GM21723 (cell line): ENCODE measurements around the gene TRIM29.

Source experiments
- ATAC-seq: cut with Tn5 transposase; IDR thresholded peaks from one replicate; pipeline ENCODE4 v1.9.1; 2021; ENCODE audit warnings: mild to moderate bottlenecking, moderate library complexity; ENCODE audit not compliant: unreplicated experiment

Gene TRIM29

GRCh38 chr11:120139316-120140069 is 1.6 kb upstream of the TRIM29 start:
- ATAC-seq = no peak

- ATAC-seq = no peak
Observed at GRCh38 chr11:120137187-120137610, 714 bp downstream of the TRIM29 start.

- ATAC-seq = no peak
Observed at GRCh38 chr11:120136356-120136755, 1.6 kb downstream of the TRIM29 start.

- ATAC-seq = no peak
Observed at GRCh38 chr11:120135838-120136237, 2.1 kb downstream of the TRIM29 start.

GRCh38 chr11:120134931-120135228 is 3.0 kb downstream of the TRIM29 start:
- ATAC-seq = no peak

DNA sequence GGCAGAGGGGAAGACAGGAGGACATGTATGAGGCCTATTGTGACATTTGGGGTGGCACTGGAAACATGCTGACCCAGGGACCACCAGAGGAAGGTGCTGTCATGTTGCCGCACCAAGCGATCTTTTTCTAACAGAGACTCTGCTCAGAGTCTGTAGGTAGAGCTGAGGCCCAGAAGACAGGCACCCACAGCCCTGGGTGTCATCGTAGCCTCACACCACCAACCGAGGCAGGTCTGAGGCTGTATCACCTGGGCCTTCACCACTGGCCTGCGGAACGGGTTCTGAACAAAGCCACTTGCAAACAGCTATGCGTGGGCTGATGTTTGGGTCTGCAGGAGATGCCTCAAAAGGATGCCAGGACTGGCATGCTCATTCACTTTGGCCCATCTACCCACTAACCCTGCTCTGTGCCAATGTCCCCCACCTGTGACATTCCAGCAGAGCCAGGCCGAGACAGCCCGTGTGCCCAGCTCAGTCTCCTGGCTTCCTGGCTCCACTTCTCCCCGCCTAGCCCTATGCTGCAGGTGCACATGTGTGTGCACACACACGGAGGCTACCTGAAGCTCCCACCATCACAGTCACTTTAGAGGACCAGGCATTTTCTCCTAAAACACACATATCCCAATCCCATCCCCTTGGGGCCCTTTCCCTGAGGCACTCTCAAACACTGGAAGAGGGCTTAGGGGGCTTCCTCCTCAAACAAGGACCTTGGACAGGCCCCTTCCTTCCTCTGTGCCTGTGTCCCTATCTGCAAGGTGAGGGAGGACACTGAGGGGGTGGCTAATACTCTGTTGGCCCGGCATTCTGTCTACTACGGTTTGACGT is 3.6 kb downstream of the TRIM29 start:
- no peak for ATAC-seq

- no peak for ATAC-seq
Observed at GRCh38 chr11:120133216-120134105, 4.5 kb downstream of the TRIM29 start.

DNA sequence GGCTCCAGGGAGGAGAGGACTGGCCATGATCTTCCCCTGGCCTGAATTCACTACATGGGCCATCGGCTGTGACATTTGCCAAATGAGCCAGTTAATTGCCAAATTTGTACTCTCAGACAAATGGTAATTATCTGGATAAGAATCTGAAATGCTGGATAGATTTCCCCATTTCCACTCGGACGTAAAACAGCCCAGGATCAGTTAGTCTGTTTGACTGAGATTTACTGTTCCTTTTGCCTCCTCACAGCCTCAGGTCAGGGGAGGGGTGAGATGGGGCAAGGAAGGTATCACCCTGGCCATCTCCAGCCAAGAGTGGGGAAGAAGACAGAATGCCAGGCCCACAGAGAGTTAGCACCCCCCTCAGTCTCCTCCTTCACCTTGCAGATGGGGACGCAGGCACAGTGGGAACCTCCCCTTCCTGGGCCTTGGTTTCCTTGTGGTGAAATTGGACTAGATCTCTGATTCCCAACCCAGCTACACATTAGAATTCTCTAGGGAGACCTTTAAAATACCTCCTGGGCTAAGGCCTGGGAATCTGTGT is 5.2 kb downstream of the TRIM29 start:
- no peak for ATAC-seq

DNA sequence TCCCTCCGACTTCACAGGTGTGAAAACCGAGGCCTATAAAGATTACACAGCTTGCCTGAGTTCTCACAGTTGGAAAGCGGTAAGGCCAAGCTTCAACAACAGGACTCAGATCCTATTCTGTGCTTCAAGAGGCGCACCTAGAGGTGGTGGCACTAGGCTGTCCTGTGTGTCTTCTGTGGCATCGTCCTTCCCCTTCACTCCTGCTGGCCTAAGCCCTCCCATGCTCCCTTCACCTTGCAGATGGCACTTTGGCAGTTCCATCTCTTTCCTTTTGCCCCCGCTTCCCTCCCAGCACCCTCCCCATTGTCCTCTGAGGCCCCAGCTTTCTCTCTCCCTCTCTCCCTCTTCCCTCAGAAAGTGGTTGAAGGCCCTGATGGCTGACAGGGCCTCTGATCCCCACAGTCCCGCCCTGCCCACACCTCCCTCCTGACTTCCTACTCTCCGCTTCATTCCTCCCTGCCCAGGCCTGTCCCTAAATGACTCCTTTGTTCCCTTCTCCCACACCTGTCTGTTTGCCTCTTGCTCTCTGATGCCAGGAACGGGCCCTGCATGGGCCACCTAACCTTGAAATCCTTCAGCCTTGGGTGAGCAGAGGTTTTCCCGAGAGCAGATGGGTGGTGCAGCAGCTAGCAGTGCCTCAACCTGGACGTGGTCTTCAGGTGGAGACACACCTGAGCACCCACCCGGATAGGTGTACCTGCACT is 5.8 kb downstream of the TRIM29 start:
- no peak for ATAC-seq

DNA sequence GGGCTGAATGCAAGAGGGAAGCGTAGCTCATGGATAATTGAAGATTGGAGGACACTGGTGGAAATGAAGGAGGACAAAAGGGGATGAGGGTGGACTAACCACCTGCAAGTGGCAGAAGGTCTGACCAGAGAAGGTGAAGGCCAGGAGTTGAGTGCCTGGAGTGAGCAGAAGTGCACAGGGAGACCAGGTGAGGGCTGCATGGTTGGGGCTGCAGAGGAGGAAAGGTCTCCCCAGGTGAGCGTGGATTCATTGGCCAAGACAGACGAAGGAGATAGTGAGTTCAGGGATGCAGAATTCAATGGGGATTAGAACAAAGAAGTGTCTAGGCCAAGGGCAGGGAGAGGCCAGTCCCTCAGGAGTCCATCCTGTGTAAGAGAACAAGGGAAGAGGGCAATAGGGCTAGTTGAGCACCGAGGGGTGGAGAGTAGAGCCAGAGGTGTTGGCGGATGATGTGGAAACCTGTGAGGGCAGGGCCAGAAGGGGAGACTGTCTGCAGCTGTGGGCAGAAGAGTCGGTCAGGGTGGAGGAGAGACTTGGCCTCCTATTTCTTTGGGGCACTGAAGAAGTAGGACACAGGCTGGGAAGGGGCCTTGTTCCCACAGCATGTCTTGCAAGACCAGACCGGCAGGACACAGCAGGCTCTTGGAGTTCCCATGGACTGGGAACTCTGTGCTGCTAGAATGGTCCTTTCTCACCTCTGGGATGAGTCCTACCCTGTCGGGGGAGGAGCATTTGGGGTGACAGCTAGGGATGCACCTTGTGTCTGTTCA is 6.7 kb downstream of the TRIM29 start:
- ATAC-seq = no peak

GRCh38 chr11:120130176-120130980 is 7.5 kb downstream of the TRIM29 start:
- no peak for ATAC-seq

DNA sequence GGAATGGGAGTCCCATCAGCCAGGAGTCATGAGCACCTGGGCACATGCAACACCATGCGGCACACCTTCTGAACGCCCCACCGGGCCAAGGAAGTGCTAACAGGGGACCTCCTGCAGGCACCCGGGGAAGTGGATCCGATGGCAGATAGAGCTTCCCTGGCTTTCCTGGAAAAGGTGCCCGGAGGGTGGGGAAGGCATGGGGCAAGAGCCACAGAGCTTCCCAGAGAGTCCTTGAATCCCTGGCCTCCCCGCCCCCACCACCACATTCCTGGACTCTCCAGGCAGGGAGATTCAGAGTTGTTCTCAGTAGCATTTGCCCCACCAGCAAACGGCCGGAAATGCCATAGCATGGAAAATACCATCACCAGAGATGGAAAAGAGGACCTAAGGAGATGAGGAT is 8.3 kb downstream of the TRIM29 start:
- ATAC-seq = no peak

DNA sequence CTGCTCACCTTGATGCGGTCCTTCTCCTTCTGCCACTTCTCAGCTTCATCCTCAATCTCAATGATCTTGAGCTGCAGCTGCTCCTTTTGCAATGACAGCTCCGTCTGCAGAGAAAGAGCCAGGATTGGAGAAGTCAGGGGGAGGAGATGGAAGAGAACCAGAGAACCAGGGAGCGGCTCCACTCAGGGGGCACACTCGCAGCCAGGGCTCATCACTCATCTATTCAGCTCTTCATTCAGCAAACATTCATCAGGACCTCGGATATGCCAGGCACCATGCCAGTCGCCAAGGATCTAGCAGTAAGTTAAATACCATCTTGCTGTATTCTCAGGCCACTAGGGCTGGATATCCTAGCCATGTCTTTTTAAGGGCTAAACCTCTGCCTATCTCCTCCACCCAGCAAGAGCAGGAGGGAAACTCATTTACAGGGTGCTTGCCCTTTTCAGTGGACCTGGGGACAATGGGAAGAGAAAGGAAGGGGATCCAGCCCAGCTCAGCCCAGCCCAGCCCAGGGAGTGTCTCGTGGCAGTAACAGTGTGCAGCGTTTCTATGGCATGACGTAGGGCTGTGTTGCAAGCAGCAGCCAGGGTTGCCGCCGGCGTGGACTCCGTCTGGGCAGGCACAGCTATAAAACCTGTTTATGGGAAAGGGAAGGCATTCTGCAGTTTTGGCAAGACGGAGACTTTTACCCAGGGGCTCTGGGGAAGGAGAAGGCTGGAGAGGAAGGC is 9.4 kb downstream of the TRIM29 start:
- ATAC-seq = no peak

DNA sequence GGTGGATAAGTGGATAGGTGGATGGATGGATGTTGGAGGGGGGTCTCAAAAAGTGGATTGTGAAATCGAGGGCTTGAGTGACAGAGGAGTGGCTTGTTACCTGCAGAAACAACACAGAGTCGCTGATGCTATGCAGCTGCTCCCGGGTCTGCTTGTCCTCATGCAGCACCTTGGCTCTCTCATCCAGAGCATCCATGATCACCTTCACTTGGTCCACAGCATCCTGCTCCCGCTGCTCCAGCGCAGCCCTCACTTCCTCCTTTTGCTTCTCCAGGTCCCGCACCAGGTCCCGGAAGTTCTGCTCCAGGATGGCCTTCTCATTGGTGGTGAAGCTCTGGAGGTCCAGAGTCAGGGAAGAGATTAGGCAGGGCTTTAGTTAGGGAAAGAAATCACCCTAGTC is 10.7 kb downstream of the TRIM29 start:
- ATAC-seq = no peak

DNA sequence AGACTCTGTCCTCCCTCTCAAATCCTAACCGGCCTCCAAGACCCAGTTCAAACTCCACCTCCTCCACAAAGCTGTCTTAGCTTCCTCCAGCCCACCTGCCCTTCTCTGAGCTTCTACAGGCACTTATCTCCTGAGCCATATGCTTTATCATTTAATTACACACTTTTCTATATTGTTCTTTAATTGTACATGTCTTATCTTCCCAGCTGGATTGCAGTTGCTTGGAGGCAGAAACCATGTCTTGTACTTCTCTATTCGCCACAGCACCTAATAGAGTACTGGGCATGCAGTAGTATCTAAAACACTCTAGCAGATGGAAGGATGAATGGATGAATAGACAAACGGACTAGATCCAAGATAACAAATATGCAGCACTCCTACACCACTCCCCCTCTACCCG is 11.3 kb downstream of the TRIM29 start:
- no peak for ATAC-seq

- ATAC-seq = no peak
Observed at GRCh38 chr11:120125509-120125908, 12.4 kb downstream of the TRIM29 start.

DNA sequence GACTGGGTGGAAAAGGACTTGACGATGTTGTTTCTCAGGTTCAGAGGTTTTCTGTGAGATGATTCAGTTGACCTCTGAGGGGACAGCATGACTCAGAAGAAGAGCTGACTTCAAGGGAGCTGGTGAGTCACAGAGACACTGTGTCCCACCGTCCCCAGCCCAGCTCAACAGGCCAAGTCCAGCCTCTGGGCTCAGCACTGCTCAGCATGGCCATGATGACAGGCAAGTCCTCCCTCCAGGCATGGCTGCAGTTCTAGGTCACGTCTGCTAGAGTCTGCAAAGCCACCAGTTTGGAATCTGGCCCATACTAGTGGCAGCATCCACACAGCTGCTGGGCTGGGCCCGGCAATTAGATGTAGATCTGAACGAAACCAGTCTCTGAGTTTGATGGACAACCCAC is 12.9 kb downstream of the TRIM29 start:
- no peak for ATAC-seq

DNA sequence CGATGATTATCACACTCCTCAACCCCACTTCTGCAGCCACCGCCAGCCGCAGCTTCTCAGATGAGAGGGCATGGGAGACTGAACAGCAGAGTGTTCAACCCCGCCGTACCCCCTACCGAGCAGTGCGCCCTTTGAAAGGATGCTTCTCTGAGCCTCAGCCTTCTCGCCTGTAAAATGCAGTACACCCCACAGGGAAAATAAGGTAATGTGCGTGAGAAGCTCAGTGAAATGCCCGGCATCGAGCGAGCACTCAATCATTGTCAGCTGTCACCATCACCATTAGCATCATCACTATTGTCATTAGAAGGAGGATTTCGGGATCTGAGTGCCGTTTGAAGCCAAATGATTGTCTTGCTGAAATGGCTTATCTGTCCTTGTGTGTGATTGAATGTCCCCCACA is 13.6 kb downstream of the TRIM29 start:
- no peak for ATAC-seq
